GM19468 (cell line): Measurements from ENCODE around the gene ZC3H6.
"Not testable (repeated sequence)": the region's sequence is repeated elsewhere in the genome, so short reads cannot be mapped to it uniquely, and the experiment has no call there.

Experiments
- ATAC-seq: cut with Tn5 transposase; IDR thresholded peaks from one replicate; pipeline ENCODE4 v1.9.1; 2021; ENCODE audit warnings: mild to moderate bottlenecking, moderate library complexity, moderate number of reproducible peaks; ENCODE audit not compliant: unreplicated experiment; ENCODE audit errors: extremely low read depth

ZC3H6 gene

DNA sequence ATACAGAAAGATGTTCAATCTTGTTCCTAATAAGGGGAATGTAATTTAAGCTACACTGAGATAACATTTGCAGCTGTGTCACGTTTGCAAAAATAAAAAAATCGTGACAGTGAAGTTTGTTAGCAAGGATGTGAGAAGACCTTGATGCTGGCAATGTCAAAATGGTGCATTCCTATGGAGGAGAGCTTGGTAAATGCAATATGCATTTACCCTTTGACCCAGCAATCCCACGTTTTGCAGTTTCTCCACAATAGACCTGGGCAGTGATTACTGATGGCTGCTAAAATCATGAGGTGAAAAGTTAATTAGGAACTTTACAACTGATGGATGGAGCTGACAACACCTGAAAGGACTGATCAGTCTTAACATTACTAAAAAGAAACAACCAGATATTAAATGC is 43.1 kb downstream of the ZC3H6 start:
- ATAC-seq, result no peak

- no peak for ATAC-seq
These were observed 46.3 kb downstream of the ZC3H6 start for GRCh38 chr2:112321375-112322320.

- ATAC-seq, result no peak
These were observed 47.5 kb downstream of the ZC3H6 start for GRCh38 chr2:112322919-112323318.

DNA sequence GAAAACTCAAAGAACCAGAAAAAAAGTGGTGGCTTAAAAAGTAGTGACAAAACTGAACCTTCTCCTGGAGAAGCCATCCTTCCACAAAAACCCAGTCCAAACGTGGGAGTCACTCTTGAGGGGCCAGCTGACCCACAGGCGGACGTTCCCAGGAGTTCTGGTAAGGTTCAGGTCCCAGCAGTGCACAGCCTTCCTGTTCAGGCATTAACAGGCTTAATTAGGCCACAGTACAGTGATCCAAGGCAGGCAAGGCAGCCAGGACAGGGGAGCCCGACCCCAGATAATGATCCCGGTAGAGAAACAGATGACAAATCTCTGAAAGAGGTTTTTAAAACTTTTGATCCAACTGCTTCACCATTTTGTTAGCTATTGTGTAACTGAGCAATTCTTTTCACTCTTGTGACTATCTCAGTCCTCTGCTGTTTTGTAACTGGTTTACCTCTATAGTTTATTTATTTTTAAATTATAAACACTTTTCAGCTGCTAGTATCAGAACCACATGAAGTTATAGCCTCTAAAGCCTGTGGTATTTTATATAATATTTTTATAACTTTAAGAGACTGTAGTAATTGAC is 56.8 kb downstream of the ZC3H6 start:
- ATAC-seq, result no peak

- ATAC-seq, result no peak
These were observed 60.2 kb downstream of the ZC3H6 start for GRCh38 chr2:112335600-112335999.

DNA sequence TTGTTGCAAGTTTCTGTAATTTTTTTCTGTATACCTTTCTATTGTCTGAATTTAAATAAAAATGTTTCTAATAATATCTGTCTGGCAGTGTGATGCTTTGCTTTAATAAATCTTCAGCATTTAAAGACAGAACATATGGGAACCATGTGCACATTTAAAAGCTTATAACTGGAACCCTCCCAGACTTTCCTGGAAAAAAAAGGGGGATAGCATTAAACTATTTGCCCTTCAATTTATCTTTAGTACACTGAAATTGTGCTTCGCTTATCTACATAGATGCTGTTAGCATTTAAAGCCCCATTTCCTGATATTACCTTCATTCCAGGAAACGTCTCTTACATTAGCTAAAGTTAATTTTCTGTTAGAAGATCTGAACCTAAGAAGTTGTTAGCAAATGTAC is 64.6 kb downstream of the ZC3H6 start:
- no peak for ATAC-seq

DNA sequence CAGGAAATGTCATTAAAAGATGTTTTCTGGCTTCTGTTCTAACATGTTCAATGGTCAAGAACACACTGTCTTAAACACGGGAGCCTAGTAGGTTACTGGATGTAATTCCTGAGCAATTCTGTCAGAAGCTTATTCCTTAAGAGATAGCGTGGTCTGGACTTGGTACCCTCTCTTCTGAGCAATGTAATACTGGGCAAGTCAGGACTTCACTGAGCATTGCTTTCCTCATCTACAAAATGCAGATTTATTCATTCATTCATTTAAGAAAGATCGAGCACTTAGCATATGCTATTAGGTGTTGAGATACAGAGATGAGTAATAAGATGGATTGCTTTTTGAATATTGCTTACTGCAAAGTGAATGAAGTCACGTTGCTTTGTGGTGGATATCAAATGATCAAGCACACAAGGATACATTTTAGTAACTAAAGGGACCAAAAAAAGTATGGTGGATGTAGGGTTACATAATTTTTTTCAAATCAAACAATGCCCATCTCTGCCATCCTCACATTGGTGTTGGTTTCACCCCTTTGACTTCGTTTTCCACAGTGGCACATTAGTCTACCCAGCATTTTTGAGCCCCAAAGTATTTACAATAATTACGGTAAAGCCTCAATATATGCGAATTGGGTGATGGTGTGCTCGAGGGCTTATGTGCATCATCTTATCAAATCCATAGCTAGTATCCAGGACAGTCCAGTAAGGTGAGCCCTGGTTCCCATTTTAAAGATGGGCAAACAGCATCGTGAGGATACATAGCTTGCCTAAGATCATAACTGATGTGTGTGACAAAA is 65.3 kb downstream of the ZC3H6 start:
- ATAC-seq, result no peak

- ATAC-seq, result no peak
These were observed 66.7 kb downstream of the ZC3H6 start for GRCh38 chr2:112342067-112342550.

GRCh38 chr2:112343827-112344585 is 68.6 kb downstream of the ZC3H6 start:
- no peak for ATAC-seq

GRCh38 chr2:112345030-112346027 is 69.9 kb downstream of the ZC3H6 start:
- no peak for ATAC-seq

- not testable (repeated sequence) for ATAC-seq
These were observed 76.9 kb downstream of the ZC3H6 start for GRCh38 chr2:112352292-112352691.

DNA sequence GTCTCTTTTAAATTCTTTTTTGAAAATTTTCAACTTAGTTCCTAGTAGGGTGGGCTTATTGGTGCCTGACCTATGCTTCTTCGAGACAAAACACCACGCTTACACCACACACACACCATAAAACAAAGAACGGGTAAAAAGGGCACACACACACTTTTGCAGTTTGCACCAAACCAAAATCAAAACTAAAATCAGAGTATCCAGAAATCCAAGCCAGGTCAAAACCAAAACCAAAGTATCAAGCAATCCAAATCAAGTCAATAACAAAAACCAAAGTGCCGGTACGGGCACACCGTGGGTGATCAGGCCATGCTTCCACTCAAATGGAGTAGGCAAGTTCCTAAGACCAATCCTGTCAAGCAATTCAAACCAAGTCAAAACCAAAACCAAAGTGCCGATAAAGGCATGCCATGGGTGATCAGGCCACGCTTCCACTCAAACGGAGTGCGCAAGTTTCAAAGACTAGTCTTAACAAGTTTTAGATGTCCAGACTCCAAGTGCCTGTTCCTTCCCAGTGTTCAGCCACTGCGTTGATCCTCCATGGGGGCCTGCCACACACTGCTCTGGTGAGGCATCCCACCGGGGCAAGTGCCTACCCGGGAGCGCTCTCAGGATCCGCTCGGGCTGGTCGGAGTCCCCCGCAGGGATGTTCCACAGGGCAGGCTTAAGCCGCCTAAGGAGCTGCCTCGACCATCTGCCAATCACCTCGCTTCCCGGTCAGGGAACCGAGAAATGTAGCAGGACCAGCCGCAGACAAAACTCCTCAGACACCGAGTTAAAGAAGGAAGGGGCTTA is 77.6 kb downstream of the ZC3H6 start:
- not testable (repeated sequence) for ATAC-seq

- not testable (repeated sequence) for ATAC-seq
These were observed 78.9 kb downstream of the ZC3H6 start for GRCh38 chr2:112354335-112354734.

DNA sequence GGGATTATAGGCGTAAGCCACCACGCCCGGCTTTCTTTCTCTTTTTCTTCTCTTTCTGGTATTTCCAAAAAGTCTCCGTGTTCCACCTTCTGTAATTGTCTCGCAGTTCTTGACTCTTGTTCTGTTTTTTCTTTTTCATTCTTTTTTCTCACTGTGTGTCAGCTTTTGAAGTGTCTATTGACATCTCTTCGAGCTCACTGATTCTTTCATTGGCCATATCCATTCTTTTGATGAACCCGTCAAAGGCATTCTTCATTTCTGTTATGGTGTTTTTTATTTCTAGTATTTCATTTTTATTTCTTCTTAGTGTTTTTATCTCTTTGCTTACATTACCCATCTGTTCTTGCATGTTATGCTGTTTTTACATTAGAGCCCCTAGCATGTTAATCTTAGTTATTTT is 84.7 kb downstream of the ZC3H6 start:
- not testable (repeated sequence) for ATAC-seq
